NCI-H146 (cell line): ENCODE measurements around the gene NFIC.
A peak's percentile ranks its signal among the peaks of the same experiment; 100 is the strongest.

ENCODE experiments used
- DNase-seq: peaks from one replicate; lab custom pipeline; 2025; lab: John Stamatoyannopoulos, UW

NFIC gene

GRCh38 chr19:3469638-3470499, 103.5 kb downstream of the NFIC start:
- no peak for DNase-seq

- DNase-seq = no peak
Measured at GRCh38 chr19:3470500-3471128, 104.2 kb downstream of the NFIC start.

- DNase-seq = no peak
Measured at GRCh38 chr19:3471954-3472655, 105.7 kb downstream of the NFIC start.

GRCh38 chr19:3474010-3474409, 107.6 kb downstream of the NFIC start:
- DNase-seq = no peak

GRCh38 chr19:3474614-3475013, 108.2 kb downstream of the NFIC start:
- no peak for DNase-seq

- no peak for DNase-seq
Measured at GRCh38 chr19:3475449-3475848, 109.1 kb downstream of the NFIC start.

GRCh38 chr19:3476830-3477229, 110.4 kb downstream of the NFIC start:
- no peak for DNase-seq

GRCh38 chr19:3477506-3477905, 111.1 kb downstream of the NFIC start:
- DNase-seq = no peak

GRCh38 chr19:3477951-3478350, 111.6 kb downstream of the NFIC start:
- no peak for DNase-seq

GRCh38 chr19:3478409-3479176, 112.2 kb downstream of the NFIC start:
- DNase-seq = no peak

GRCh38 chr19:3479177-3479833, 112.9 kb downstream of the NFIC start:
- peak; percentile 55 for DNase-seq

GRCh38 chr19:3479834-3480215, 113.4 kb downstream of the NFIC start:
- DNase-seq = peak; percentile 48

- peak; percentile 54 for DNase-seq
Measured at GRCh38 chr19:3480383-3481091, 114.2 kb downstream of the NFIC start, which contains the start of gene SMIM24. SMIM24 (minus strand) TSS chr19:3480525; CDS start chr19:3480463, 62 bp downstream.

GRCh38 chr19:3481241-3482090, 115.1 kb downstream of the NFIC start:
- DNase-seq = no peak

- peak; percentile 22 for DNase-seq
Measured at GRCh38 chr19:3482507-3483225, 116.3 kb downstream of the NFIC start.

- peak; percentile 67 for DNase-seq
Measured at GRCh38 chr19:3483226-3483628, 116.8 kb downstream of the NFIC start, which contains the start of gene SMIM44. SMIM44 (minus strand) TSS chr19:3483441; CDS start chr19:3483403, 38 bp downstream.

GRCh38 chr19:3491396-3492119, 125.2 kb downstream of the NFIC start:
- no peak for DNase-seq

- DNase-seq = no peak
Measured at GRCh38 chr19:3492131-3492839, 125.9 kb downstream of the NFIC start.
